Liver (tissue), 3 donors: ENCODE data around the gene PAH.

ENCODE experiments used
- ATF3 ChIP-seq: IDR thresholded peaks from 2 replicates; pipeline ENCODE4 v1.6.1; 2016; ENCODE audit warnings: antibody characterized with exemption
- CTCF ChIP-seq: fragments of 150-350 bp; IDR thresholded peaks from 2 replicates; pipeline ENCODE4 v1.5.1; 2017; ENCODE audit warnings: improper control_type of control experiment, low read depth, low read length; ENCODE audit not compliant: missing input control
- FOXA1 ChIP-seq: IDR thresholded peaks from 2 replicates; pipeline ENCODE4 v1.6.1; 2016; ENCODE audit warnings: antibody characterized with exemption
- HNF4A ChIP-seq, 2 donors: conservative IDR thresholded peaks; 2 replicates each; pipeline ENCODE4 v1.6.1; 2016; ENCODE audit warnings: antibody characterized with exemption in 2 of 2, mild to moderate bottlenecking in 2 of 2
- RAD21 ChIP-seq, 2 donors: IDR thresholded peaks; 2 replicates each; pipeline ENCODE4 v1.6.1; 2016; ENCODE audit warnings: antibody characterized with exemption in 2 of 2, mild to moderate bottlenecking in 2 of 2
- REST ChIP-seq: IDR thresholded peaks from 2 replicates; pipeline ENCODE4 v1.6.1; 2016; ENCODE audit warnings: antibody characterized with exemption, mild to moderate bottlenecking
- RXRA ChIP-seq, 2 donors: IDR thresholded peaks; 2 replicates each; pipeline ENCODE4 v1.6.1; 2017 to 2018; ENCODE audit warnings: antibody characterized with exemption in 2 of 2, mild to moderate bottlenecking in 1 of 2
- YY1 ChIP-seq: IDR thresholded peaks from 2 replicates; pipeline ENCODE4 v1.6.1; 2016; ENCODE audit warnings: antibody characterized with exemption, mild to moderate bottlenecking
- donor health status: healthy.
- donor health status: healthy.

- TF ChIP-seq REST (no peak), RXRA (IDR thresholded peaks at IDR 0.05) (no peak), YY1 (no peak), HNF4A (conservative IDR thresholded peaks at IDR 0.05) (no peak), CTCF (peak; percentile 68), RAD21 (IDR thresholded peaks at IDR 0.05) (peak; percentile 95 to 98), FOXA1 (no peak), ATF3 (no peak)
These were observed 22.7 kb upstream of the PAH start for GRCh38 chr12:102939670-102940222.
